AG09319 (cell line): ENCODE measurements around the gene SLC6A14.

Source experiments
- DNase-seq: peaks from one replicate; pipeline ENCODE4 v3.0.0-alpha.2; 2010; ENCODE audit warnings: low read depth; ENCODE audit errors: extremely low read depth
- TF ChIP-seq, protein P1 (sequence below): IDR thresholded peaks from 2 replicates; pipeline ENCODE4 v1.5.1; 2011; ENCODE audit warnings: low read depth, mild to moderate bottlenecking, inconsistent platforms, low read length, moderate library complexity

SLC6A14 gene

DNA sequence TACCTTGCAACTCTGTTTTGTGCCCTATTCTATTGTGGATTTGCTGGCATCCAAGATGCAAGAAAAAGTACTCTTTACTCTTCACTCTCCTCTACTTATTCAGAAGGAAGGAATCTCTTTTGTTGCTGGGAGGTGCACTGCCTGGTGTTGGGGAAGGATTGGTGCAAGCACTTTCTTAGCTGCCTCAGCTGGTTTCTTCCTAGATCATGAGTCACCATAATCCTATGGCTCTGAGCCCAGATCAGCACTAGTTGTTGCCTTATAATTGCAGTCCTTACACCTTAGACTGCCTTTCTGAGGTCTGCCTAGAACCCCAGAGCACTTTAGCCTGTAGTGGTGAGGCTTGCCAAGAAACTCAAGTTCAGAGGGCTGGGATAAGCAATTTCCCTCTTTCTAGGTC, 63.4 kb downstream of the SLC6A14 start:
- TF ChIP-seq, protein P1, sequence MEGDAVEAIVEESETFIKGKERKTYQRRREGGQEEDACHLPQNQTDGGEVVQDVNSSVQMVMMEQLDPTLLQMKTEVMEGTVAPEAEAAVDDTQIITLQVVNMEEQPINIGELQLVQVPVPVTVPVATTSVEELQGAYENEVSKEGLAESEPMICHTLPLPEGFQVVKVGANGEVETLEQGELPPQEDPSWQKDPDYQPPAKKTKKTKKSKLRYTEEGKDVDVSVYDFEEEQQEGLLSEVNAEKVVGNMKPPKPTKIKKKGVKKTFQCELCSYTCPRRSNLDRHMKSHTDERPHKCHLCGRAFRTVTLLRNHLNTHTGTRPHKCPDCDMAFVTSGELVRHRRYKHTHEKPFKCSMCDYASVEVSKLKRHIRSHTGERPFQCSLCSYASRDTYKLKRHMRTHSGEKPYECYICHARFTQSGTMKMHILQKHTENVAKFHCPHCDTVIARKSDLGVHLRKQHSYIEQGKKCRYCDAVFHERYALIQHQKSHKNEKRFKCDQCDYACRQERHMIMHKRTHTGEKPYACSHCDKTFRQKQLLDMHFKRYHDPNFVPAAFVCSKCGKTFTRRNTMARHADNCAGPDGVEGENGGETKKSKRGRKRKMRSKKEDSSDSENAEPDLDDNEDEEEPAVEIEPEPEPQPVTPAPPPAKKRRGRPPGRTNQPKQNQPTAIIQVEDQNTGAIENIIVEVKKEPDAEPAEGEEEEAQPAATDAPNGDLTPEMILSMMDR, result no peak
- DNase-seq, result no peak
